Testis (tissue), 2 donors: ENCODE data around the gene CYP2C19.

Experiments
- CTCF ChIP-seq, 3 experiments: fragments of 450-650 bp in 2 of 3; fragments of 200-600 bp in 1 of 3; sonication (generic) in 1 of 3; IDR thresholded peaks; one replicate each; pipeline ENCODE4 v1.5.1; 2016 to 2019; ENCODE audit warnings: antibody characterized with exemption in 3 of 3, mild to moderate bottlenecking in 2 of 3, moderate library complexity in 1 of 3
- POLR2A ChIP-seq: fragments of 450-650 bp; IDR thresholded peaks from one replicate; pipeline ENCODE4 v1.6.1; 2017; ENCODE audit warnings: antibody characterized with exemption, mild to moderate bottlenecking, moderate library complexity

- TF ChIP-seq CTCF (IDR thresholded peaks at IDR 0.05) (no peak), POLR2A (no peak)
These were observed 90.6 kb downstream of the CYP2C19 start for GRCh38 chr10:94853065-94853464.
